ENCODE data around the gene PRKCA.
A peak's percentile ranks its signal among the peaks of the same experiment; 100 is the strongest.

- TF ChIP-seq CTCF (CRISPR knock-in tag; IDR thresholded peaks at IDR 0.05) = peak; percentile 43
- TF ChIP-seq KDM1A (CRISPR knock-in tag; IDR thresholded peaks at IDR 0.05) = no peak
- TF ChIP-seq TARDBP (CRISPR knock-in tag; IDR thresholded peaks at IDR 0.05) = no peak
- no peak for TF ChIP-seq ZNF431 (CRISPR knock-in tag; IDR thresholded peaks at IDR 0.05; ENCODE audit: borderline replicate concordance, low read depth)
- TF ChIP-seq ZSCAN9 (CRISPR knock-in tag; IDR thresholded peaks at IDR 0.05; ENCODE audit: borderline replicate concordance) = no peak
These were observed 8.2 kb downstream of the PRKCA start for GRCh38 chr17:66310528-66311148.

All from HepG2 (cell line).